ENCODE data around the gene EML5. TPM values are rescaled to one million over a fixed set of nuclear protein-coding genes. Genes with fewer than 3 reads are reported as not detected.

The EML5 gene
- polyA plus RNA-seq, 3 donors: 2.8 to 3.4 (median 3.1) TPM

- DNase-seq (ENCODE audit: low read depth in 3 of 3, low spot score in 2 of 3): no peak
These were observed 59.6 kb downstream of the EML5 start for GRCh38 chr14:88733121-88733520.

- no peak for DNase-seq (ENCODE audit: low read depth in 3 of 3, low spot score in 2 of 3)
These were observed 63.6 kb downstream of the EML5 start for GRCh38 chr14:88729159-88729558.

GRCh38 chr14:88727057-88727456 lies 65.7 kb downstream of the EML5 start:
- no peak for DNase-seq (ENCODE audit: low read depth in 3 of 3, low spot score in 2 of 3)

- DNase-seq (ENCODE audit: low read depth in 3 of 3, low spot score in 2 of 3): no peak
These were observed 82.0 kb downstream of the EML5 start for GRCh38 chr14:88710709-88711108.

- no peak for DNase-seq (ENCODE audit: low read depth in 3 of 3, low spot score in 2 of 3)
These were observed 85.7 kb downstream of the EML5 start for GRCh38 chr14:88707088-88707487.

- no peak for DNase-seq (ENCODE audit: low read depth in 3 of 3, low spot score in 2 of 3)
These were observed 86.3 kb downstream of the EML5 start for GRCh38 chr14:88706425-88706824.

- DNase-seq (ENCODE audit: low read depth in 3 of 3, low spot score in 2 of 3): no peak
These were observed 94.1 kb downstream of the EML5 start for GRCh38 chr14:88698651-88699050.

- no peak for DNase-seq (ENCODE audit: low read depth in 3 of 3, low spot score in 2 of 3)
These were observed 96.9 kb downstream of the EML5 start for GRCh38 chr14:88695870-88696269.

- DNase-seq (ENCODE audit: low read depth in 3 of 3, low spot score in 2 of 3): no peak
These were observed 104.4 kb downstream of the EML5 start for GRCh38 chr14:88688386-88688785.

- no peak for DNase-seq (ENCODE audit: low read depth in 3 of 3, low spot score in 2 of 3)
These were observed 109.6 kb downstream of the EML5 start for GRCh38 chr14:88683119-88683518.

GRCh38 chr14:88682495-88683114 lies 110.1 kb downstream of the EML5 start:
- DNase-seq (ENCODE audit: low read depth in 3 of 3, low spot score in 2 of 3): no peak

GRCh38 chr14:88681755-88682494 lies 110.8 kb downstream of the EML5 start:
- DNase-seq (ENCODE audit: low read depth in 3 of 3, low spot score in 2 of 3): no peak

- DNase-seq (ENCODE audit: low read depth in 3 of 3, low spot score in 2 of 3): no peak
These were observed 123.4 kb downstream of the EML5 start for GRCh38 chr14:88669346-88669745.

GRCh38 chr14:88668448-88669116 lies 124.2 kb downstream of the EML5 start:
- DNase-seq (ENCODE audit: low read depth in 3 of 3, low spot score in 2 of 3): no peak

- peak; percentile 48 to 63 (median 51) for DNase-seq (ENCODE audit: low read depth in 3 of 3, low spot score in 2 of 3)
These were observed 125.0 kb downstream of the EML5 start for GRCh38 chr14:88667555-88668273.

- no peak for DNase-seq (ENCODE audit: low read depth in 3 of 3, low spot score in 2 of 3)
These were observed 132.7 kb downstream of the EML5 start for GRCh38 chr14:88660056-88660455.

- no peak for DNase-seq (ENCODE audit: low read depth in 3 of 3, low spot score in 2 of 3)
These were observed 153.5 kb downstream of the EML5 start for GRCh38 chr14:88639221-88639620.

- DNase-seq (ENCODE audit: low read depth in 3 of 3, low spot score in 2 of 3): no peak
These were observed 160.2 kb downstream of the EML5 start for GRCh38 chr14:88632512-88632911.

- no peak for DNase-seq (ENCODE audit: low read depth in 3 of 3, low spot score in 2 of 3)
These were observed 161.7 kb downstream of the EML5 start for GRCh38 chr14:88631091-88631490.

- DNase-seq (ENCODE audit: low read depth in 3 of 3, low spot score in 2 of 3): no peak
These were observed 162.2 kb downstream of the EML5 start for GRCh38 chr14:88630565-88630964.

GRCh38 chr14:88628462-88628861 lies 164.3 kb downstream of the EML5 start:
- DNase-seq (ENCODE audit: low read depth in 3 of 3, low spot score in 2 of 3): no peak
